HCT116 (cell line): ENCODE results near the gene RBP4. TPM values are rescaled to one million over a fixed set of nuclear protein-coding genes. Genes with fewer than 3 reads are reported as not detected.

Source experiments
- ATAC-seq: fragments of 200-7000 bp; cut with Tn5 transposase; 2 replicates; pipeline ENCODE4 v1.9.1; 2020; ENCODE audit warnings: mild to moderate bottlenecking, moderate library complexity
- BruUV-seq: library from RNA; stranded (reverse); fragments of 400-500 nt; replicated peaks from 2 replicates; lab custom pipeline; 2021; lab: Mats Ljungman, UMichigan
- CTCF ChIA-PET: fragments of 300-600 bp; sonication (Branson Sonifier 250); formaldehyde crosslinking; loops from one replicate; lab custom pipeline; 2021; ENCODE audit warnings: antibody characterized with exemption; lab: Charles Lee
- POLR2A ChIA-PET: fragments of 300-600, 350-600 bp; sonication (Branson Sonifier 250); formaldehyde crosslinking; loops from one replicate; lab custom pipeline; 2021; ENCODE audit warnings: antibody characterized with exemption; lab: Charles Lee
- RAD21 ChIA-PET, 2 experiments: fragments of 300-600 bp; sonication (Branson Sonifier 250); formaldehyde crosslinking; loops; one replicate each; lab custom pipeline; 2023; ENCODE audit warnings: low total read pairs in 2 of 2; ENCODE audit not compliant: uncharacterized antibody in 2 of 2, unreplicated experiment in 2 of 2, low non-redundant PET in 1 of 2; lab: Charles Lee
- DNase-seq: peaks from one replicate; pipeline ENCODE4 v3.0.0-alpha.2; 2010; ENCODE audit warnings: low read depth, low spot score
- H2AFZ ChIP-seq: fragments of 200-600 bp; shearing (Covaris generic), sonication (generic); 2 replicates; pipeline ENCODE4 v1.6.1; 2017; ENCODE audit warnings: low read depth, mixed run types, mixed read lengths, antibody characterized with exemption, low read length; ENCODE audit not compliant: poor library complexity, severe bottlenecking
- H3K27ac ChIP-seq: 2 replicates; pipeline ENCODE4 v1.5.1; 2012; ENCODE audit warnings: low read depth, low read length
- H3K27me3 ChIP-seq: fragments of 200-600 bp; sonication (generic); 2 replicates; pipeline ENCODE4 v1.6.1; 2016; ENCODE audit warnings: mixed run types, low read length, mixed read lengths; ENCODE audit not compliant: insufficient read depth
- H3K36me3 ChIP-seq, 2 experiments: fragments of 200-500 bp in 1 of 2; fragments of 200-600 bp in 1 of 2; sonication (Bioruptor generic) in 1 of 2; sonication (generic) in 1 of 2; 2 replicates each; pipeline versions ENCODE4 v1.5.1 to v1.6.1; 2014 to 2016; ENCODE audit warnings: low read length in 2 of 2, inconsistent platforms in 1 of 2, mixed read lengths in 1 of 2, mixed run types in 1 of 2; ENCODE audit not compliant: insufficient read depth in 2 of 2, control insufficient read depth in 1 of 2
- H3K4me1 ChIP-seq, 2 experiments: fragments of 200-600 bp in 1 of 2; sonication (generic) in 1 of 2; 2 replicates each; pipeline versions ENCODE4 v1.5.1 to v1.6.1; 2012 to 2017; ENCODE audit warnings: low read length in 2 of 2, inconsistent platforms in 1 of 2, mild to moderate bottlenecking in 1 of 2, mixed read lengths in 1 of 2, mixed run types in 1 of 2, moderate library complexity in 1 of 2; ENCODE audit not compliant: insufficient read depth in 2 of 2, control insufficient read depth in 1 of 2
- H3K4me2 ChIP-seq: fragments of 200-600 bp; sonication (generic); 2 replicates; pipeline ENCODE4 v1.6.1; 2017; ENCODE audit warnings: mixed run types, low read length, mixed read lengths
- H3K4me3 ChIP-seq, 2 experiments: fragments of 200-600 bp in 1 of 2; sonication (generic) in 1 of 2; replicated peaks in 1 of 2; 2 replicates each; pipeline ENCODE4 v1.5.1; 2011 to 2016; ENCODE audit warnings: low read length in 2 of 2, control low read depth in 1 of 2, low read depth in 1 of 2, mild to moderate bottlenecking in 1 of 2, mixed read lengths in 1 of 2, mixed run types in 1 of 2
- H3K79me2 ChIP-seq: fragments of 200-600 bp; sonication (generic); 2 replicates; pipeline ENCODE4 v1.6.1; 2017; ENCODE audit warnings: mild to moderate bottlenecking, mixed run types, low read length, moderate library complexity, mixed read lengths; ENCODE audit not compliant: insufficient read depth
- H3K9ac ChIP-seq: fragments of 200-600 bp; sonication (generic); 2 replicates; pipeline ENCODE4 v1.6.1; 2016; ENCODE audit warnings: low read length, mixed read lengths
- H3K9me2 ChIP-seq: fragments of 200-600 bp; sonication (generic), shearing (Covaris generic); 2 replicates; pipeline ENCODE4 v1.6.1; 2017; ENCODE audit warnings: mixed run types, mild to moderate bottlenecking, moderate library complexity; ENCODE audit not compliant: insufficient read depth
- H3K9me3 ChIP-seq, 2 experiments: fragments of 200-500 bp in 1 of 2; fragments of 200-600 bp in 1 of 2; sonication (Bioruptor generic) in 1 of 2; sonication (generic) in 1 of 2; 2 replicates each; pipeline ENCODE4 v1.6.1; 2014 to 2017; ENCODE audit warnings: low read length in 2 of 2, mixed read lengths in 2 of 2, inconsistent platforms in 1 of 2, low read depth in 1 of 2, mild to moderate bottlenecking in 1 of 2, mixed run types in 1 of 2, moderate library complexity in 1 of 2; ENCODE audit not compliant: control insufficient read depth in 1 of 2, insufficient read depth in 1 of 2
- H4K20me1 ChIP-seq: fragments of 200-600 bp; sonication (generic), shearing (Covaris generic); 2 replicates; pipeline ENCODE4 v1.6.1; 2017; ENCODE audit warnings: mixed run types, mild to moderate bottlenecking, moderate library complexity; ENCODE audit not compliant: insufficient read depth
- ATF3 ChIP-seq: IDR thresholded peaks from 2 replicates; pipeline ENCODE4 v1.6.1; 2012
- MAX ChIP-seq: IDR thresholded peaks from 2 replicates; pipeline ENCODE4 v1.6.1; 2012
- POLR2A ChIP-seq: IDR thresholded peaks from 2 replicates; pipeline ENCODE4 v1.7.0; 2011; ENCODE audit warnings: borderline replicate concordance; ENCODE audit not compliant: insufficient read depth, insufficient read length; ENCODE audit errors: extremely low read depth
- REST ChIP-seq: IDR thresholded peaks from 2 replicates; pipeline ENCODE4 v1.6.1; 2012; ENCODE audit warnings: low read depth
- SP1 ChIP-seq: IDR thresholded peaks from 2 replicates; pipeline ENCODE4 v1.6.1; 2012; ENCODE audit warnings: low read depth
- TCF7L2 ChIP-seq: IDR thresholded peaks from 2 replicates; pipeline ENCODE4 v1.7.0; 2011; ENCODE audit warnings: borderline replicate concordance, inconsistent platforms; ENCODE audit not compliant: insufficient read depth, insufficient read length; ENCODE audit errors: extremely low read depth
- ZFX ChIP-seq: fragments of 450-650 bp; IDR thresholded peaks from 2 replicates; pipeline ENCODE4 v1.6.1; 2017
- intact Hi-C: fragments of 100-400 bp; cut with micrococcal nuclease; formaldehyde crosslinking; loops from 2 replicates; pipeline ENCODE4 v1.10.0; 2022
- total RNA-seq: library from RNA; stranded (reverse); gene quantifications from one replicate; pipeline ENCODE4 v1.2.1, GENCODE V29; 2021; ENCODE audit not compliant: unreplicated experiment

RBP4 gene
- total RNA-seq, 1 experiment from 2014 or later: 2.4 TPM

- Histone ChIP-seq H2AFZ (no peak overlapping the region), H3K9me2 (no peaks in the 10 kb centered on the region), H3K9ac (no peak overlapping the region), H3K27me3 (no peaks in the 10 kb centered on the region), H3K4me1 (no peaks in the 10 kb centered on the region), H3K79me2 (no peaks in the 10 kb centered on the region), H3K27ac (no peak overlapping the region), H3K9me3 (no peaks in the 10 kb centered on the region), H3K4me2 (no peak overlapping the region), H4K20me1 (no peaks in the 10 kb centered on the region), H3K4me3 (no peak overlapping the region), H3K36me3 (no peaks in the 10 kb centered on the region)
- ATAC-seq: no peak
- POLR2A ChIA-PET: no interaction called here
- CTCF ChIA-PET: no interaction called here
- no TSS peak for BruUV-seq
- RAD21 ChIA-PET: no interaction called here
- no peak for DNase-seq
- TF ChIP-seq ZFX: no peak
- intact Hi-C loops: no loop called here
Observed at GRCh38 chr10:93594518-93594917, 6.5 kb downstream of the RBP4 start.

GRCh38 chr10:93593749-93594148 is 7.3 kb downstream of the RBP4 start:
- Histone ChIP-seq H3K4me3 (no peak overlapping the region), H3K4me2 (no peak overlapping the region), H3K79me2 (no peaks in the 10 kb centered on the region), H3K9ac (no peak overlapping the region), H3K4me1 (no peaks in the 10 kb centered on the region), H3K27ac (no peak overlapping the region), H2AFZ (no peak overlapping the region), H3K27me3 (no peaks in the 10 kb centered on the region), H4K20me1 (no peaks in the 10 kb centered on the region), H3K9me3 (no peaks in the 10 kb centered on the region), H3K36me3 (no peaks in the 10 kb centered on the region)
- CTCF ChIA-PET: no interaction called here
- BruUV-seq: no TSS peak
- TF ChIP-seq SP1 (no peak), POLR2A (no peak), REST (no peak), MAX (no peak), ATF3 (no peak), TCF7L2 (no peak)
- TF ChIP-seq, all 23 proteins: peak for 0
- intact Hi-C loops: no loop called here
- RAD21 ChIA-PET: no interaction called here
- ATAC-seq (no peak), DNase-seq (no peak)
- H3K9me2 ChIP-seq: no peaks in the 10 kb centered on the region
- POLR2A ChIA-PET: no interaction called here
